ENCODE data around the gene ROBO2.

The ROBO2 gene, protein sequence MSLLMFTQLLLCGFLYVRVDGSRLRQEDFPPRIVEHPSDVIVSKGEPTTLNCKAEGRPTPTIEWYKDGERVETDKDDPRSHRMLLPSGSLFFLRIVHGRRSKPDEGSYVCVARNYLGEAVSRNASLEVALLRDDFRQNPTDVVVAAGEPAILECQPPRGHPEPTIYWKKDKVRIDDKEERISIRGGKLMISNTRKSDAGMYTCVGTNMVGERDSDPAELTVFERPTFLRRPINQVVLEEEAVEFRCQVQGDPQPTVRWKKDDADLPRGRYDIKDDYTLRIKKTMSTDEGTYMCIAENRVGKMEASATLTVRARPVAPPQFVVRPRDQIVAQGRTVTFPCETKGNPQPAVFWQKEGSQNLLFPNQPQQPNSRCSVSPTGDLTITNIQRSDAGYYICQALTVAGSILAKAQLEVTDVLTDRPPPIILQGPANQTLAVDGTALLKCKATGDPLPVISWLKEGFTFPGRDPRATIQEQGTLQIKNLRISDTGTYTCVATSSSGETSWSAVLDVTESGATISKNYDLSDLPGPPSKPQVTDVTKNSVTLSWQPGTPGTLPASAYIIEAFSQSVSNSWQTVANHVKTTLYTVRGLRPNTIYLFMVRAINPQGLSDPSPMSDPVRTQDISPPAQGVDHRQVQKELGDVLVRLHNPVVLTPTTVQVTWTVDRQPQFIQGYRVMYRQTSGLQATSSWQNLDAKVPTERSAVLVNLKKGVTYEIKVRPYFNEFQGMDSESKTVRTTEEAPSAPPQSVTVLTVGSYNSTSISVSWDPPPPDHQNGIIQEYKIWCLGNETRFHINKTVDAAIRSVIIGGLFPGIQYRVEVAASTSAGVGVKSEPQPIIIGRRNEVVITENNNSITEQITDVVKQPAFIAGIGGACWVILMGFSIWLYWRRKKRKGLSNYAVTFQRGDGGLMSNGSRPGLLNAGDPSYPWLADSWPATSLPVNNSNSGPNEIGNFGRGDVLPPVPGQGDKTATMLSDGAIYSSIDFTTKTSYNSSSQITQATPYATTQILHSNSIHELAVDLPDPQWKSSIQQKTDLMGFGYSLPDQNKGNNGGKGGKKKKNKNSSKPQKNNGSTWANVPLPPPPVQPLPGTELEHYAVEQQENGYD (N-terminal part only)

DNA sequence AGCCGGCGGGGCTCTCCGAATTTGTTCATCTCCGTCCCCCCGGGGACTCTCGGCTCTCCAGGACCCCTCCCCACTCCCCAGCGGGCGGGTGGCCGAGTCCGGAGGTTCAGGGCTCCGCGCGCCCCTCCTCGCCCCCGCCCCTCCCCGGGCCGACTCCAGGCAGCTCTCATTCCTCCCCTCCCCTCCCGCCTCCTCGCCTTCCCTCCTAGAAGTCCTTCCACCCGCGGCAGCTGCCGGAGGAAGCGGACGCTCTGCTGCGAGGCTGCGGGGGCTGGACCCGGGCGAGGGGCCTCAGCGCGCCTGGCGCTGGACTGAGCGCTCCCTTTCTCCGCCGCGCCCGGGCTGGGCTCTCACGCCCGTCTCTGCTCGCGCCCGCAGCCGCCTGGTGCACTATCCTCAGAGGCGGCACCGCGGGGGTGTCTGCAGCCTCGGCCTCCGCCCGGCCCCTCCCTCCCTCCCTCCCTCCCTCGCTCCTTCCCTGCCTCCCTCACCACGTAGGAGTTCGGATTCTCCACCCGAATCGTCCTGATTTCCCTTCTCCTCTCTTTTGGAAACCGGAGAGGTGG, at the start of gene ROBO2:
TSS of gene ROBO2 (plus strand) at position 494 of the 566 bp plus-strand sequence. CDS start 687 bp downstream, outside the sequence.
- DNase-seq = no peak

- no peak for DNase-seq
Measured at GRCh38 chr3:76990606-76991005, 49.3 kb upstream of the ROBO2 start.

GRCh38 chr3:76991165-76991564, 48.7 kb upstream of the ROBO2 start:
- no peak for DNase-seq

GRCh38 chr3:76997733-76998132, 42.2 kb upstream of the ROBO2 start:
- DNase-seq = no peak

- DNase-seq = no peak
Measured at GRCh38 chr3:76998555-76998954, 41.3 kb upstream of the ROBO2 start.

DNA sequence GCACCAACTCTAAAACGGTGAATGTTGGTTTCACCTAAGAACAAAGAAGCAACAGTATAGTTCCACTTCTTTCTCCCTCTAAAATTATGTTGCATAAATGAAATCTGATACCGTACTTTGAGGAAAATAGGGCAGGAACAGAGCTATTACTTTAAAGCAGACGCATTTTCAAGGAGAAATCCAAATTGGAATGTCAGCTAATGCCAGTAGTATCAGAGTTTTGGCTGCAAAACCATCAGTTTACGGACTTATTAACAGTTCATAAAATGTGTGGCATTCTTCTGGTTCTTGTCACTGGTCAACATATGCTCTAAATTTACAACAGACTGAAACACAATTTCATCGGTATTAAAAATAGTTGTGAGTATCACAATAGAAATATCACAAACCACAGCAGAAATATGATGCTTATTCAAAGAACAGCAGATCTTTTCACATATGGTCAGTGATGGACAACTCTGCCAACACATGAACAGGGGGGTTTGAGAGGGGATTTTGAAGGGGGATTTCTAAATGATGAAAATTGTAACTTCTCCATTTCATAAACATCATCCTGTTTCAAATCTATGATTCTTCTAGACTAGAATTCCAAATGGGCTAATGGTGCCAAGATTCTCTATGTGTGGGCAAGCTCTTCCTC, 38.7 kb upstream of the ROBO2 start:
- no peak for DNase-seq

DNA sequence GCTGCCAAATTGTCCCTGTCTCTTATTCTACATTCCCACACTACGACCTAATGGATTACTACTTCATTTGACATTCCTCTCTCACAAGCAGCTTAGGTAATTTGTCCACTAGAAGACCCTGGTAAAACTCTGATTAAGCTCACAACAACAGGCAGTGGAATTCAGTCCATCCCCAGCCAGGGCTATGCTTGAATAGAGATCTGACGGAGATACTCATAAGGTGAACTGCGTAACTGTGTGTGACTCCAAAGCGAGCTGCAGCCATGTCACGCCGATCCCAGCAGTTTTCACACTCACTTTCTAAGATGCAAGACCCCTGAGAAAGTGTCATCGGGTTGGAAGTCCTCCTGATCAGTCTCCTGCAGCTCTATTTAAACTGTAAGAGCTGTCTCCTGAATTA, 25.7 kb upstream of the ROBO2 start:
- no peak for DNase-seq

GRCh38 chr3:77025471-77025870, 14.4 kb upstream of the ROBO2 start:
- DNase-seq = no peak

DNA sequence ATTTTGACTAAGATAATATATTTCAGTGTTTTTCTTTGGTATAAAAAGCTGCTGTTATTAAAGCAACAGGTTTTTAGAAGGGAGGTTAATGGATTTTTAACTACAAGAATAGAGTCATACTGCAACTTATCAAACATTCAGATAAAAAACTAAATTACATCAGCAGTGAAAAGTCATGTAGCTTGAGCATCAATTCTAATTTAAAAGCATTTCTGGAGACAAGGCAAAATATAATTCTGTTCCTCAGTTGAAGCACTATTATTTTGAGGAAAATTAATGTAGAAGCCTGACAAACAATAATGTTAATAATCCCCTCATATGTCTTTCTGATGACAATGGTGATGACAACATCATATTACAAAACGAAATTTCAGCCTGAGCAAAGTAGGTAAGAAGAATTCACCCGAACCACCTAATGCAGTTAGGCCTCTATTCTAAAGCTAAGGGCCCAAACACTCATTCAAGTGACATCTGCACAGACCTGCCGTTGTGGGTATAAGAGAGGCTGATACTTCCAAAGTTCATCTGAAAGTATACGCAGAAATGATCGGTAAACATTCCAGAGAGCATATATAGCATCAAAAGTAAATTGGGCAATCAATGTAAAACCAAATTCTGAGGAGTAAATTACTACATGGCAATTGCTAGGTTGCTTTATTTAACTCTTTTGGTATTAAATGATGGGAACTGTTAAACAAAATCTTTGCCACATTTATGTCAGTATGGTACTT, 12.8 kb upstream of the ROBO2 start:
- no peak for DNase-seq

GRCh38 chr3:77028005-77028404, 11.9 kb upstream of the ROBO2 start:
- no peak for DNase-seq

DNA sequence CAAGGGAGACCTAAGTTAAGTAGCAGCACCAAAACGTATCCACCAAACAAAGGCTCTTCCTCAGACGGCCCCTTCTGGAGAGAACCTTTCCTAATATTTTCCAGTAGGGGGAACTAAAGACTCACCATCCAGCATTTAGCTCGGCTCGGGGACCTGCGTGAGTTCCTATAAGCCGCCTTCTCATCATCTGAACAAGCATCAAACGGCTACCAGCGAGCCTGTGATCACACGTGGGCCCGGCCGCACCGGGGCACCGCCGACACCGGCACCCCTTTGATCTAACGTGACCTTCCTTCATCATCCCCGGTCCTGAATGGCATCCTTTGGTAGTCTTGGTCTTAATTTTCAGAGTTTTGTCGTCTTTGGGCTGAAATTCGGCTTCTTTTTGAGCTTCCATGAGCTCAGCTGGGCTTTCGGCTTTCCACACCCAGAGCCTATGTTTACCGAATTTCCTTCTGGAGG, 1.4 kb upstream of the ROBO2 start:
- no peak for DNase-seq

GRCh38 chr3:77038930-77039605, 831 bp upstream of the ROBO2 start:
- no peak for DNase-seq

DNA sequence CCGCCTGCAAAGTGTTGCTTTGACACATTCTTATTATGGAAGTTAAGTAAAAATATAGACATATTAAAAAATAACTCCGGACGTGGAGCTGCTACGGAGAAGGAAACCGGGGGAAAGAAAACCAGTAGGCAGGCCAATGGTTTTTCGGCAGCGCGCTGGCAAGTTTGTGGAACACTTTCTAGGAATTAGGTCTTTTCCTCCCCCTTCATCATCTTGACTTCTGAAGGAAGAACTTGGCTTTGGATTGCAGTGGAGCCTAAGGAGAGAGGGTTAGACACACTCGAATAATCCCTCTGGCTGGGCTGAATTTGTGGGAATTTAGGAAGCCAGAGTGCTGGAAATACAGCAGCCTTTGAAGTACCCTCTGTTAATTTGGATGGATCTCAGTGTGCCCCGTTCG, 317 bp downstream of the ROBO2 start:
- DNase-seq = no peak

- DNase-seq = no peak
Measured at GRCh38 chr3:77040926-77041722, 1.2 kb downstream of the ROBO2 start.

DNA sequence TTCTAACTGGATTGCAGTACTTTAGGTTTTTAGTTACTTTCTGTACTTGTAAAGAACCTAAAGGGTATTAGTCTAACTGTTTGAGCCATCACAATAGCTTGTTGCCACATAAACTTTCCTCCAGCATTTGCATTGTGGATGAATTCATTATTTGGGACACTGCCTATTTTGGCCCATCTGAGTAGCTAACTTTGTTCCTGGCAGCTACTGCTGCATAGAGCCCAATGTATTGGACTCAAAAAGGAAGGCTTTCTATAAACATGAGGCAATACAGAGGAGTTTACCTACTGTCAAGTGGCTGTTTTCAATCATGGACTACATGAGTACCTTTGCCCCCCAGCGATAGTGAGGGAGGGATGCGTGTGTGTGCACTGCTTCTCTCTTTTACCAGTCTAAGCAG, 1.9 kb downstream of the ROBO2 start:
- no peak for DNase-seq

- DNase-seq = no peak
Measured at GRCh38 chr3:77042343-77042742, 2.4 kb downstream of the ROBO2 start.

- DNase-seq = no peak
Measured at GRCh38 chr3:77042882-77043281, 3.0 kb downstream of the ROBO2 start.

- no peak for DNase-seq
Measured at GRCh38 chr3:77045686-77046085, 5.8 kb downstream of the ROBO2 start.

DNA sequence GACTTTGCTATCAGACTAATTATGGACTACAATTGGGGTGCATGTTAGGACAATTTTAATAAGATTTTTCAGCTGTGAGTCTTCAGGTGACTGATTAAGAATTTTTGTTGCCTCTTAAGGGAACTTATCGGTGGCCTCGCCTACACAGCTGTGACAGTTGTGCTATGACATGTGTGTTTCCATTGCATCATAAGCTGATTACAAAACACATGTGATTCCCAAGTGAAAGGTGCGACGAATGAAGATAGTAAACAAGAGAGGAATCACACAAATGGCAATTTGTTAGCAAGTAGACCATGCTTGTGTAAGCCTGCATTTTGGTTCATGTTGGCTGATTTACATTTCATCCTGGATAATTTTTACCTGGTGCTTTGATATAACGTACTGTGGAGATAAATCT, 8.3 kb downstream of the ROBO2 start:
- DNase-seq = no peak

DNA sequence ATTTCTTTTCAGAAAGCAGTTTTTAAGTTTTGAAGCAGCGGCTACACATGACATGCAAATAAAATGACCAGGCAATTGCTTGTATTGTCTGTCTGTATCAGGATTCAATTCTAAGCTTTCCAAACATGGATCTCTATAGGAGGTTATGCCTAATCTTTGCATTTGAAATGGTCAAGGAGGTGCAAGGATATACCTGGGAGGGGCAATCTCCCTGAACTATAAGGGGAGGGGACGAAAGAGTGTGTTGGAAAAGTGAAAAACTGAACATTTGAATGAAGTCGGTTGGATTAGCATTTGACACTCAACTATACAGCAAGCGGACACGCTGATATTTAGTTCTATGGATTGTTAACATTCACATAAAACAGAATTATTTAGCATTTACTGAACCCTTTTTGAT, 11.7 kb downstream of the ROBO2 start:
- DNase-seq = no peak
